HuH-7.5 (cell line): ENCODE results near the gene PAQR5.
"Not testable (repeated sequence)": the region's sequence is repeated elsewhere in the genome, so short reads cannot be mapped to it uniquely, and the experiment has no call there.

Experiments used
- DNase-seq: peaks from one replicate; pipeline ENCODE4 v3.0.0; 2011; ENCODE audit warnings: low spot score

Gene PAQR5

DNA sequence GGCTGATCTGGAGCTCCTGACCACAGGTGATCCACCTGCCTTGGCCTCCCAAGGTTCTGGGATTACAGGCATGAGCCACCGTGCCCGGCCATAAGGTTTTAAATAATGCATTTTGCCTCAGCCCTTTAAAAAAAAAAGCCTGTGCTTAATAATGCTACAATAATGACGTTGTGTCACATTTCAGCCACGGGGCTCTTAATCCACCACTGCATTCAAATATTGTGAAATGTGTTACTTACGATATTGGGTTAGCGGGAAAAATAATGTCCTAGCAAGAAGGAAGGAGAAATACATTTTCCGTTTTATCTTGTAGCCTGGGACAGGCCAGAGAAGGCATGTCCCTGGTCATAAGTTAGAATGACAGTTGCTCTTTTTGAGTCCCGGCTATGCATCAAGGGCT is 17.6 kb downstream of the PAQR5 start:
- DNase-seq, result no peak

DNA sequence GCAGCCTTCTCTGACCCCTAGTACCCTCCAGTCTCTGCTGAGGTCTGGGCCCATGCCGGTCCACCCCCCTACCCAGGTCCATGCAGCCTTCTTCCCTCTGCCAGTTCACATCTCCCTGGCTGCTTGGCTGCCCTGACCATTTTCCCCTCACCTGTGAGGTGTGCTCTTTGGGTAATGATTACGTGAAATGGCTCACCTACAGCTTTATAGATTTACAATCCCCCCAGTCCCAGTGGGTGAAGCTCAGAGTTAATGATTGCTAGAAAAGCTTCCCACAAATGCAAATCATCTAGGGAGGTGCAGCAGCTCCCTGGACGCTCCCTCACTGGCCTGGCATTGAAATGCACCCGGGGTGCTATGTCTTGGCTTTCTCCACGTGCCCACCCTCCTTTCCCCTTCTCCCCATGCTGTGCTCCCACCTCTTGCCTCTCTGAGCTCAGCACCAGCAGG is 18.7 kb downstream of the PAQR5 start:
- DNase-seq, result no peak

- no peak for DNase-seq
Observed at GRCh38 chr15:69318033-69318432, 19.3 kb downstream of the PAQR5 start.

DNA sequence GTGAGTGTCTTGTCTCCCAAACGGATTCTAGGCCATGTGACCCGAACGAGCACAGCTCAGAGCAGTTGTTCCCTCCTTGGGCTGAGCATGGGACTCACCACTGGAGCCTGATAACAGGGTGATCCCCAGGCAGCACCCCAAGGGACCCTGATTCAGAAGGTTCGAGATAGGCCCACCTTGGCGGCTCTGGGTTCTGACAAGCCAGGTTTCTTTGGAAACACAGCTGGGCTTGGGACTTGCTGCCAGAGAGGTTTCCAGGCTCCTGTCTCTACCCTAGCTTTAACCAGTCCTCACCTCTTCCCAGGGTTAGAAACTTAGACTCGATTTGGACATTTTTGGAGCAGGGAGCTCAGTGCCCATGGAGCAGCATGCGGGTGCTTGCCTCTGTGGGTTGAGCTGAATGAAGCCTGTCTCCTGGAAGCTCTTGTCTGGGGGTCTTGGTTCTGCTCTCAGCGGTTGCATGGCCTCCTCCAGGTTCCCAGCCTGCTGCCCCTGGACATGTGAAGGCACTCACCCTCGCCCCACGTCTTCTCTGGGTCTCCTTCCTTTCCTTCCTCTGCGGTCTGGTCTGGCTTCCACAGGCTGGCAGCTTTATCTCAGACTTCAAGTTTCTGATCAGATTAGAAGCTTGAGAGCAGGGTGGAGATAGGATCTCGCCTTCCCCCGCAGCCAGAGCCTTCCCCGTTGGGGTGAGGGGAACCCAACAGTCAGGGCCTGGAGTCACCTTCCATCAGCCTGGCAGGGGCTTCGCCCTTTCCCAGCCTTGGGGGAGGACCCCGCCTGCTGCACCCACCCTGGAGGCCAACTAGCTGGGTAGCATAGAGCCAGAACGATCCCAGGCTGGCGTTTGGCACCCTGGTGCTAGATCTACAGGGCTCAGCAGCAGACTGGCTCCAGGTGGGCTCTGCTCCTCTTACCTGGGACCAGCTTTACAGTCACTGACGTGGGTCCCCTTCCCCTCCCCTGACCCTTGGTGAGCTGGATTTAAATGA is 21.0 kb downstream of the PAQR5 start:
- no peak for DNase-seq

- no peak for DNase-seq
Observed at GRCh38 chr15:69320977-69321554, 22.4 kb downstream of the PAQR5 start.

GRCh38 chr15:69323893-69324430 is 25.2 kb downstream of the PAQR5 start:
- no peak for DNase-seq

DNA sequence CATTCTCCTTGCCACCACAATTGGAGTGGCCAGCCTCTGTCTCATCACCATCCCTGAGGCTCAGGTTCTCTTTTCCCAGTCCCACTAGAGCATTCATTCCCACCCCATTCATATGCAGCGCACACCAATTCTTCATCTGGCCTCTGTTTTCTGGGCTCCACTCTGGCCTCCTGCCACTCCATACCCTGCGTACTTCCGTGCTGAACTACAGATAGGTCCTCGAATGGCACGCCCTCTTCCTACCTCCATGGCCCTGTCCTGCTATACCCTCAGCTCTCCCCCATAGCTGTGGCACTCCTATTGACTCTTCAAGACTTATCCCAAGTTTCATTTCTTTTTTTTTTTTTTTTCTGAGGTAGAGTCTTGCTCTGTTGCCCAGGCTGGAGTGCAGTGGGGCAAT is 25.9 kb downstream of the PAQR5 start:
- DNase-seq, result no peak

DNA sequence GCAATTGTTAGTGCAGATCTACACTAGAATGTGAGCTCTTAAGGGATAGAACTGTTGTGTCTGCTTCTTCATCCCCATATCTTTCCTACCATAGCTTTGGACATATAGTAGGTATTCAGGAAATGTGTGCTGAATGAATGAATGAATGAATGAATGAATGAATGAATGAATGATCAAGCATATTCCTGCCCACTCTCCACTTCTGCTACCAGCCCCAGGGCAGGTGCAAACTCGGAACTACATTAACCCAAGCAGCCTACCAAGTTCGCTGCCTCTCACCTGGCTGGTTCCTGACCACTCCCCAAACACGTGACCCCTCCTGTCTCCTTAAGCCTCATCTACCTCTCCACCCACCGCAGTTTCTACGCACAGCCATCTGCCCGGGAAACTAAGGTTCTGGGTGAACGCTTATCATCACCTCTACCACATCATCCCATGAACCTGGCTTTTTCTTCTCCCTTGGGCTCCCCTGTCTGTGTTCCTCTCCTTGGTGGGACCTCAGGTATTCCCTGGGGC is 26.8 kb downstream of the PAQR5 start:
- DNase-seq, result no peak

- no peak for DNase-seq
Observed at GRCh38 chr15:69328080-69328479, 29.4 kb downstream of the PAQR5 start.

DNA sequence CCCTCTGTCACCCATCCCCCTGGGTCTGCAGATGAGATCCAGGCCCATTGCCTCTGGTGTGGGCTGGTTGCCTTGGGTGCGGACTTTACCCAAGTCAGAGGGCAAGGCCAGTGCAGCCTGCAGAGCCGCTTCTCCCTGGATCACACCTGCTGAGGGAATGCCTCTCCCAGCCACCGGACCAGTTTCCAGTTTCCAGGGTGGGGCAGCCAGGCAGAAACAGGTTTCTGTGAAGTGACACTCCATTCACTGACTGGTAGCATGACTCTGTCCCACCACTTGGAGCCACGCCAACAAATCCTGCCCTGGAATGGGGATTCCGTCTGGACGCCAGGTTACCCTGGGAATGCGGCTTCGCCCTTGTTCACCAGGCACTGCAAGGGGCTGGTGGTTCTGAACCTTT is 30.0 kb downstream of the PAQR5 start:
- DNase-seq, result no peak

GRCh38 chr15:69337138-69337537 is 38.4 kb downstream of the PAQR5 start:
- DNase-seq, result no peak

DNA sequence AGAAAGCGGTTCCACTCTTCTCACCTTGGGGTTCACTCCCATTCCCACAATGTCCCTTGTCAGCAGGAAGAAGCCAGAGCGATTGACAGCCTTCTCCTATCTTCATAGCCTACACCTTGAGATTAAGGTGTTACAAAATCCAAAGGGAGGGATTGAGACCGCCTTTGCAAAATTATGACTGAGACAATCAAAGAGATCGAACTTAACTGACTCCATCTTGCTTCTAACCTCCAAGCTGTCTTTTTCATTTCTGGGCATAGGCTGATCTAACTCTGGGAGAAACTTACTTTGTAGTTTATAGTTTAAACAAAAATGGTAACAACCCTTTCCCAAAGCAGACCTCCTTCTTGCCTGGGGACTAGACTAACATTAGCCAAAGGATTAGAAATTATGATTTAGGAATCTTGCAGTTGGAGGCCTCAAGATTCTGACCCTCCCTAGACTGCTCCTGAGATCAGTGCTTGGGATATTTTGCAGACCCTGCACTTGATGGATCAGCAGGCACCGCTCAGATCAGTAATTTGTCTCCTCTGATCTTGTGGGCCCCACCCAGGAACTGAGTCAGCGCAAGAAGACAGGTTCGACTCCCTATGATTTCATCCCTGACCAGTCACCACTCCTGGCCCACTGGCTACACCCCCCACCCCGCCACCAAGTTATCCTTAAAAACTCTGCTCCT is 40.0 kb downstream of the PAQR5 start:
- no peak for DNase-seq

- not testable (repeated sequence) for DNase-seq
Observed at GRCh38 chr15:69339214-69339543, 40.5 kb downstream of the PAQR5 start.

DNA sequence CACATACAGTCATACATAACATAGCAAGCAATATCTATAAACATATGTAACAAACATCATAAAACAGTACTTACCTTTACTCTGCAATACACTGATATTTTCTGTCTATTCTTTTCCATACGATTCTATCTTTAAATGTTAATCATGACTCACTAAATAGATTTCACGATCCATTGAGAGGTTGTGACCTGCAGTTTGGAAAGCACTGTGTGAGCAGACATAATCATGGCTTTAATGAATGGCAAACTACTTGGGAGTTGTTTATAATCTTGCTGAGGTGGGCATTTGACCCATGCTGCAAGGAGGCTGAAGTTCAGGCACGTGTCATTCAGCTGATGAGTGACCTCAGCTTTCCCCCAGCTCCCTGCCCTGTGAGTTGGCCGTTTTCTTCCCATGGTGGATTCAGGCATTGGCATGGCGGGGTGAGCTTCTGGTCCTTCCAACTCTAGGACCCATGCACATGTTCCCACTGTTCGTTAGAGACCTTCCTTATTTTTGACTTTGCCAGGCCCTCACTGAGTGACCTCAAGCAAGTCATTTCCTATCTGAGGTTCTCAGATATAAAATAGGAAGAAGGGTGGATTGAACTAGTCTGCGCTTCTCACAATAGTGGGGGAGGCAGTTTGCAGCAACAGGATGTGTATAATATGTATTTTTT is 41.7 kb downstream of the PAQR5 start:
- DNase-seq, result no peak

DNA sequence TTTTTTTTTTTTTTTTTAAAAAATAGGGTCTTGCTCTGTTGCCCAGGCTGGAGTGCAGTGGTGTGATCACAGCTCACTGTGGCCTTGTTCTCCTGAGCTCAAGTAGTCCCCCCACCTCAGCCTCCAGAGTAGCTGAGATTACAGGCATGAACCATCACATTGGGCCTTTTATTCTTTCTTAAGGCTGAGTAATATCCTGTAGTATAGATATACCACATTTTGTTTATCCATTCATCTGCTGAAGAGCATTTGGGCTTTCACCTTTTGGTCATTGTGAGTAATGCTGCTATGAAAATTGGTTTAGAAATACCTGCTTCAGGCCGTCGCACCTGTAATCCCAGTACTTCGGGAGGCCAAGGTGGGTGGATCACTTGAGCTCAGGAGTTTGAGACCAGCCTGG is 42.6 kb downstream of the PAQR5 start:
- no peak for DNase-seq

- DNase-seq, result no peak
Observed at GRCh38 chr15:69342460-69343076, 43.9 kb downstream of the PAQR5 start.

- no peak for DNase-seq
Observed at GRCh38 chr15:69343133-69343532, 44.4 kb downstream of the PAQR5 start.

DNA sequence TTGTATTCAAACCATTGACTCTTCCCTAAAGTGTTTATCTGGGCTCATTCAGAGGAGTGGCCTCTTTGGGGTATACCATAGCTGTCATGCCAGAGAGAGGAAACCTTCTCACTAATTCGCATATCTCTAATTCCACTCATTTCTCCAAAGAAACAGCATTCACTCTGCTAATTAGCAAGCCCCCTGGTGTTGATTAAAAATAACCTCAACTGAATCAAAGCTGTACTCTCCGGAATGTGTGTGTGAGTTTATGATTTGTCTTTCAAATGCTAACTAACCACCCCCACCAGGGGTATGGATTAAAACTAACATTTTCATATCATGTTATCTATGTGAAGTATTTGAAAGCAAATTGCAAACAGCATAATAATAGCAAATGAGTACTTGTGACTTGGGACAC is 45.5 kb downstream of the PAQR5 start:
- DNase-seq, result no peak

DNA sequence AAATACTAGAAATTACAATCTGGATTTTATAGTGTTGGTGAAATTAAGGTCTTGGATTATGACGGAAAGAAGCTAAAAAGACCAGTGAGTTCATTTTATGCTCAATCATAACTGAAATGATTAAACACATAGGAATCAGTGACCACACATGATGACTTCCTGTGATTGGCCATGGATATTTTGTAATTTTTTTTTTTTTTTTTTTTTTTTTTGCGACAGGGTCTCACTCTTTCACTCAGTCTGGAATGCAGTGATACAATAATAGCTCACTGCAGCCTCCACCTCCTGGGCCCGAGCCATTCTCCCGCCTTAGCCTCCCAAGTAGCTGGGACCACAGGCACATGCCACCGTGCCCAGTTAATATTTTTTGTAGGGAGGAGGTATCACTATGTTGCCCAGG is 47.4 kb downstream of the PAQR5 start:
- no peak for DNase-seq

DNA sequence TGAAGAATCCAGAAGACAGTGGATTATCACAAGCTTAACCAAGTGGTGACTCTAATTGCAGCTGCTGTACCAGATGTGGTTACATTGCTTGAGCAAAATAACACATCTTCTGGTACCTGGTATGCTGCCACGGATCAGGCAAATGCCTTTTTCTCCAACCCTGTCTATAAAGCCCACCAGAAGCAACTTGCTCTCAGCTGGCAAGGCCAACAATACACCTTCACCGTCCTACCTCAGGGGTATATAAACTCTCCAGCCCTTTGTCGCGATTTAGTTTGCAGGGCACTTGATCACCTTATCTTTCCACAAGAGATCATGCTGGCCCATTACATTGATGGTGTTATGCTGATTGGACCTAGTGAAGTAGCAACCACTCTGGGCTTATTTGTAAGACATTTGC is 52.6 kb downstream of the PAQR5 start:
- no peak for DNase-seq

DNA sequence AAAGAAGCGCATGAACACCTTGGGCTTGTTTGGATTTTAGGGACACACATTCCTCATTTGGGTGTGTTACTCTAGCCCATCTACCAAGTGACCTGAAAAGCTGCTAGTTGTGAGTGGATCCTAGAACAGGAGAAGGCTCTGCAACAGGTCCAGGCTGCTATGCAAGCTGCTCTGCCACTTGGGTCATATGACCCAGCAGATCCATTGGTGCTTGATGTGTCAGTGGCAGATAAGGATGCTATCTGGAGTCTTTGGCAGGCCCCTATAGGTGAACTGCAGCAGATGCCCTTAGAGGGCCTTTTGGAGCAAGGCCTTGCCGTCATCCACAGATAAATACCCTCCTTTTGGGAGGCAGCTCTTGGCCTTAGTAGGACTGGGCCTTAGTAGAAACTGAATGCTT is 53.2 kb downstream of the PAQR5 start:
- no peak for DNase-seq
